ENCODE measurements around the gene AUTS2.

Gene AUTS2

DNA sequence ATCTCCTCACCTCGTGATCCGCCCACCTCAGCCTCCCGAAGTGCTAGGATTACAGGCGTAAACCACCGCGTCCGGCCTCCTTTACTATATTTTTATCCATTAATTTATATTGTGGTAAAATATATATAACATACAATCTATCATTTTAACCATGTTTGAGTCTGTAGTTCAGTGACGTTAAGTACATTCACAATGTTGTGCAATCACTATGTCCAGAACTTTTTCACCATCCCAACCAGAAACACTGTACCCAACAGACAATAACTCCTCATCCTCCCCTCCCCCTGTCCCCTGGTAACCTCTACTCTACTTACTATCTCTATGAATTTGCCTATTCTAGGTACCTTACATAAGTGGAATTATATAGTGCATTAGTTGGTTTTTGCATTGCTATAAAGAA is 1236.1 kb downstream of the AUTS2 start:
- DNase-seq (ENCODE audit: low spot score): no peak

DNA sequence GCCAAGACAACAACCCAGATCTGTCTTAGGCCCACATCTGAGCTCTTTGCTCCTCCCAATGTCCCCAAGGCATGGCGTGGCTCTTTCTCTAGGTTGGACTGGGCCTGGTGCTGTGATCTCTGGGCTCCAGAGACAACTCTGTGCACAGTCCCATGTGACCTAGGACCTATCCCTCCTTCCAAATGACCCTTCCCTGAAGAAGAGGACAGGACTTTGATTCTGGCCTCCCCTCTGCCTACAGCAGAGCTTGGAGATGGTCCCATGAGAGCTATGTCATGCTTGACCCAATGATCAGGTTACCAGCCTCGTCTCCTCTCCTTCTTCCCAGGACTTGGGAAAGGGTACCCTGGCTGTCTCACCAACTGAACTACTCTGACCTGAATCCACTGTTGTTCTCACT is 1237.4 kb downstream of the AUTS2 start:
- no peak for DNase-seq (ENCODE audit: low spot score)

DNA sequence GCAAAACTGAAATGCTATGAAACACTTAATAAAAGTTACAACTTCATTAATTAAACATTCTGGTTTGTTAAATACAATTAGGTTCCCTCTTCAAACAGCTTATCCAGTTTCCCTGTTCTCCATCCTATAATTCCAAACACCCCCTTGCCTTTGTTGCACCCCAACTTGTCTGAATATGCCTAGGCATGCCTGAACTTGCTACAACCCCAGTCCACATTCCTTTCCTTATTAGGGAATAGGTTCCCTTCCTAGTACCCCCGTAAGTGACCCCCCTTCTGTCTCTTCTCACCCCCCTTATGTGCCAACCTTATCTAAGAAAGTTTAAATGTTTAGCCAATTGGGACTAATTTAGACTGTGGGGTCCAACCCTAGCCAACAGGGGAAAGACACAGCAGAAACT is 1238.0 kb downstream of the AUTS2 start:
- no peak for DNase-seq (ENCODE audit: low spot score)

DNA sequence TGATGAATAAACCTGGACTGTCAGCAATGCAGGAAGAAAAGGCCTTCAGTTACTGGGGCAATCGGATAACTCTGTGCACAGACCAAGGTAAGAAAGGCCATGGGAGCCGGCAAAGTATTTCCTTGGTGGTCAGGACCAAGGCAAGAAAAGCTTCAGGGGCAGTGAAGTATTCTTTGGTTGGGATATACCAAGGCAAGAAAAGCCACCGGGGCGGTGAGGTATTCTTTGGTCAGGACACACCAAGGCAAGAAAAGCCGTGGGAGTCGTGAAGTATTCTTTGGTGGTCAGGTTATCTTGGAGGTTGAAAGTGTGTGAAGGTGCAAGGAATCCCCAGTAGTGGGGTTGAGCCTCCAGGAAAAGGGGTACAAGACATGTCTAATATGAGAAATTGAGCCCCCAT is 1238.7 kb downstream of the AUTS2 start:
- no peak for DNase-seq (ENCODE audit: low spot score)

DNA sequence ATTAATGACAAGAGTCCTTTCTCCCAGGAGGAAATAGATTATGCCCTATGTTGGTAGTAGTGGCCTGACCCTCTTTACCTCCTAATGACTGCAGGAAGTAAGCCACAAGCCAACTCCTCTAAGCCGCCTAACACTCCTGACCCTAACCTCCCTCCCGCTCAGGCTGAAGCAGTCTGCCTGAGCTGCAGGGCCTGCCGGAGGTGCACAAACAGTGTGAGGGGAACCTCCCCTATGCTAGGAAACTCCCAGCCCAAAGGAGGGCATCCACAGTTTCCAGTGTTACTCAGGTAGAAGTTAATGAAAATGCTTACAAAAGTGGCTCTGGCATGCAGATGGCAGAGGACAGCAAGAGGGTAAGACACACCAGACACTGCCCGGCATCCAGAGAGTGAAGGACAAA is 1239.3 kb downstream of the AUTS2 start:
- no peak for DNase-seq (ENCODE audit: low spot score)

DNA sequence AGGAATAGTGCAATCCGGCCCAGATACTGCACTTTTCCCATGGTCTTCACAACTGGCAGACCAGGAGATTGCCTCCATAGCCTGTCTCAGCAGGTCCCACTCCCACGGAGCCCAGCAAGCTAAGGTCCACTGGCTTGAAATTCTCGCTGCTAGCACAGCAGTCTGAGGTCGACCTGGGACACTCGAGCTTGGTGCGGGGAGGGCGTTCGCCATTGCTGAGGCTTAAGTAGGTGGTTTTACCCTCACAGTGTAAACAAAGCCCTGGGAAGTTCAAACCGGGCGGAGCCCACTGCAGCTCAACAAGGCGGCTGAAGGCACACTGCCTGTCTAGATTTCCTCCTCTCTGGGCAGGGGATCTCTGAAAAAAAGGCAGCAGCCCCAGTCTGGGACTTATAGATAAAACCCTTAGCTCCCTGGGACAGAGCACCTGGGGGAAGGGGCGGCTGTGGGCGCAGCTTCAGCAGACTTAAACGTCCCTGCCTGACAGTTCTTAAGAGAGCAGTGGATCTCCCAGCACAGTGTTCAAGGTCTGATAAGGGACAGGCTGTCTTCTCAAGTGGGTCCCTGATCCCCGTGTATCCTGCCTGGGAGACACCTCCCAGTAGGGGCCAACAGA is 1240.1 kb downstream of the AUTS2 start:
- no peak for DNase-seq (ENCODE audit: low spot score)
